ENCODE results near the gene FBXO3.

GRCh38 chr11:33775832-33776470 is 1.6 kb upstream of the FBXO3 start:
- TF ChIP-seq POLR2AphosphoS5 (IDR thresholded peaks at IDR 0.05; ENCODE audit: low read depth, low read length) (no peak), POLR2A (IDR thresholded peaks at IDR 0.05; ENCODE audit: low read depth, low read length) (no peak)
